ENCODE results near the gene PFDN2. TPM values are rescaled to one million over a fixed set of nuclear protein-coding genes. Genes with fewer than 3 reads are reported as not detected.

The PFDN2 gene
- total and polyA plus RNA-seq, 2 of the 4 experiments (the other 2 are of a cell fraction) = 62.4 to 179 TPM

- Histone ChIP-seq H3K9ac (ENCODE audit: low read depth, low read length) (no peak overlapping the region), H3K36me3 (ENCODE audit: control insufficient read depth, insufficient read depth, low read length) (no peaks in the 10 kb centered on the region), H2AFZ (replicated peaks; ENCODE audit: low read length, poor library complexity) (peak overlapping the region; percentile 32), H3K79me1 (ENCODE audit: low read depth in 1 of 2, low read length in 2 of 2) (no peaks in the 10 kb centered on the region), H3K4me2 (ENCODE audit: low read depth, low read length) (no peak overlapping the region), H3K18ac (ENCODE audit: low read depth, low read length) (no peak overlapping the region), H3K14ac (replicated peaks; ENCODE audit: low read depth, low read length) (no peak overlapping the region), H4K5ac (ENCODE audit: low read depth, low read length) (no peak overlapping the region), H3K4ac (ENCODE audit: low read depth, low read length) (no peak overlapping the region), H2AK9ac (replicated peaks; ENCODE audit: low read depth, low read length, poor library complexity) (no peak overlapping the region), H3K4me3 (ENCODE audit: insufficient read depth, low read depth, low read length) (no peak overlapping the region), H4K8ac (ENCODE audit: low read depth in 2 of 2, low read length in 2 of 2) (no peak overlapping the region), H2BK15ac (ENCODE audit: low read depth, low read length) (no peak overlapping the region), H3K9me1 (ENCODE audit: insufficient read depth, low read length) (no peaks in the 10 kb centered on the region), H3K56ac (ENCODE audit: extremely low read depth, insufficient read depth, low read length) (no peak overlapping the region), H3K27ac (ENCODE audit: insufficient read depth, low read length) (no peak overlapping the region), H3K27me3 (ENCODE audit: control insufficient read depth, insufficient read depth, low read length) (peaks cover 4% of the 10 kb centered on the region), H2BK20ac (ENCODE audit: low read depth, low read length) (no peak overlapping the region), H3K23ac (ENCODE audit: low read depth, low read length) (no peak overlapping the region), H4K91ac (ENCODE audit: insufficient read depth, low read depth, low read length) (no peak overlapping the region), H3K4me1 (ENCODE audit: control insufficient read depth, insufficient read depth, low read length) (no peaks in the 10 kb centered on the region), H2AK5ac (ENCODE audit: low read depth, low read length) (no peak overlapping the region), H4K20me1 (ENCODE audit: insufficient read depth, low read length) (no peaks in the 10 kb centered on the region), H2BK120ac (ENCODE audit: low read depth, low read length) (no peak overlapping the region), H2BK5ac (ENCODE audit: low read depth, low read length, poor library complexity, severe bottlenecking) (no peak overlapping the region), H3K9me3 (ENCODE audit: control insufficient read depth, insufficient read depth, low read length) (no peaks in the 10 kb centered on the region)
- ChIA-PET POLR2A (ENCODE audit: unreplicated experiment) (no interaction called here), CTCF (interaction anchor here (0.7 kb wide), 1 partner anchor 212 kb away, joined by 3 read pairs; no protein-coding TSS in a partner anchor)
- in situ Hi-C loops (cut with MboI; ENCODE audit: low sequenced_read_pairs) (no loop called here), dilution Hi-C loops (cut with HindIII; ENCODE audit: low sequenced_read_pairs, unreplicated experiment) (no loop called here), intact Hi-C loops (cut with micrococcal nuclease) (no loop called here)
- BruUV-seq (replicated peaks) = no TSS peak
- WGBS, 2 experiments (ENCODE audit: extremely low coverage in 2 of 2, insufficient read length in 1 of 2) = 20% methylated on average over 1 of the region's 6 CpGs; no CpG with 5 or more reads in 1 of the 2 experiments
- DNase-seq (no peak), ATAC-seq (ENCODE audit: low read depth) (no peak)
- no peak for TF ChIP-seq RAD21 (IDR thresholded peaks at IDR 0.05; ENCODE audit: low read length)
- no peak for TF ChIP-seq USF2 (IDR thresholded peaks at IDR 0.05; ENCODE audit: low read depth, low read length)
- no peak for TF ChIP-seq POLR2A (IDR thresholded peaks at IDR 0.05; ENCODE audit: low read depth, low read length)
- TF ChIP-seq ELK1 (IDR thresholded peaks at IDR 0.05; ENCODE audit: borderline replicate concordance, low read depth, low read length) = no peak
These were observed 58.5 kb downstream of the PFDN2 start for GRCh38 chr1:161059293-161059692.
